Measurements from ENCODE around the gene HSPA12B. TPM values are rescaled to one million over a fixed set of nuclear protein-coding genes. Genes with fewer than 3 reads are reported as not detected.

The HSPA12B gene
- total and polyA plus RNA-seq, 7 donors, result 0.69 to 10.5 (median 6.1) TPM

GRCh38 chr20:3797592-3798372, 65.3 kb downstream of the HSPA12B start:
- no peaks in the 10 kb centered on the region for H3K9me3 ChIP-seq
- DNase-seq, result no peak
- peaks cover 7 to 42% (median 30%) of the 10 kb centered on the region in 4 donors for H3K36me3 ChIP-seq
- TF ChIP-seq POLR2A (IDR thresholded peaks at IDR 0.05) (no peak), EP300 (IDR thresholded peaks at IDR 0.05) (no peak), POLR2AphosphoS5 (IDR thresholded peaks at IDR 0.05) (no peak), CTCF (IDR thresholded peaks at IDR 0.05) (no peak)
- peak overlapping the region; percentile 47 to 99 (median 98) for H3K27ac ChIP-seq
- H3K4me1 ChIP-seq, result peaks cover 0 to 50% (median 44%) of the 10 kb centered on the region in 4 donors
- H3K27me3 ChIP-seq, result no peaks in the 10 kb centered on the region
- peak overlapping the region in 3 of 4 donors; percentile 68 to 79 (median 72) for H3K4me3 ChIP-seq
- 46 to 53% methylated on average over 19 of the region's 19 CpGs for WGBS, 2 donors
- intact Hi-C loops (cut with DNase I), result loop anchor here (2.0 kb wide), 1 partner anchor 13 kb away; no protein-coding TSS in a partner anchor

- TF ChIP-seq POLR2A (IDR thresholded peaks at IDR 0.05), result no peak
- TF ChIP-seq POLR2AphosphoS5 (IDR thresholded peaks at IDR 0.05), result no peak
- no peak for TF ChIP-seq CTCF (IDR thresholded peaks at IDR 0.05)
- no peak for TF ChIP-seq EP300 (IDR thresholded peaks at IDR 0.05)
- peak overlapping the region; percentile 47 to 99 (median 74) for H3K27ac ChIP-seq
- H3K36me3 ChIP-seq, result peaks cover 7 to 48% (median 35%) of the 10 kb centered on the region in 4 donors
- intact Hi-C loops (cut with DNase I), result no loop called here
- 69 to 74% methylated on average over 5 of the region's 5 CpGs for WGBS, 2 donors
- no peaks in the 10 kb centered on the region for H3K9me3 ChIP-seq
- H3K4me3 ChIP-seq, result no peak overlapping the region
- peaks cover 0 to 50% (median 44%) of the 10 kb centered on the region in 4 donors for H3K4me1 ChIP-seq
- H3K27me3 ChIP-seq, result no peaks in the 10 kb centered on the region
- no peak for DNase-seq
Observed at GRCh38 chr20:3798373-3798768, 65.9 kb downstream of the HSPA12B start.

- peaks cover 10 to 53% (median 40%) of the 10 kb centered on the region in 4 donors for H3K36me3 ChIP-seq
- peaks cover 0 to 50% (median 44%) of the 10 kb centered on the region in 4 donors for H3K4me1 ChIP-seq
- H3K4me3 ChIP-seq, result no peak overlapping the region
- no peak for TF ChIP-seq POLR2A (IDR thresholded peaks at IDR 0.05)
- no peak for TF ChIP-seq EP300 (IDR thresholded peaks at IDR 0.05)
- no peak for TF ChIP-seq POLR2AphosphoS5 (IDR thresholded peaks at IDR 0.05)
- TF ChIP-seq CTCF (IDR thresholded peaks at IDR 0.05), result no peak
- H3K27ac ChIP-seq, result peak overlapping the region; percentile 47 to 99 (median 74)
- DNase-seq, result no peak
- intact Hi-C loops (cut with DNase I), result no loop called here
- WGBS, 2 donors, result 83 to 92% methylated on average over 3 of the region's 3 CpGs
- no peaks in the 10 kb centered on the region for H3K27me3 ChIP-seq
- no peaks in the 10 kb centered on the region for H3K9me3 ChIP-seq
Observed at GRCh38 chr20:3798908-3799248, 66.4 kb downstream of the HSPA12B start.

- no peaks in the 10 kb centered on the region for H3K27me3 ChIP-seq
- no peak overlapping the region for H3K4me3 ChIP-seq
- no peaks in the 10 kb centered on the region for H3K9me3 ChIP-seq
- WGBS, 2 donors, result 66 to 92% methylated on average over 18 of the region's 18 CpGs
- H3K36me3 ChIP-seq, result peaks cover 11 to 68% (median 47%) of the 10 kb centered on the region in 4 donors
- TF ChIP-seq CTCF (IDR thresholded peaks at IDR 0.05) (no peak), POLR2A (IDR thresholded peaks at IDR 0.05) (no peak), POLR2AphosphoS5 (IDR thresholded peaks at IDR 0.05) (no peak), EP300 (IDR thresholded peaks at IDR 0.05) (no peak)
- no peak for DNase-seq
- intact Hi-C loops (cut with DNase I), result no loop called here
- peak overlapping the region in 3 of 4 donors; percentile 15 to 53 (median 50) for H3K27ac ChIP-seq
- H3K4me1 ChIP-seq, result peaks cover 0 to 49% (median 43%) of the 10 kb centered on the region in 4 donors
Observed at GRCh38 chr20:3800256-3800877, 67.9 kb downstream of the HSPA12B start.
